Activated B cell treated with CpG ODN at 0.5 μM for 24 hours (primary cell): ENCODE results near the gene CHST12. TPM values are rescaled to one million over a fixed set of nuclear protein-coding genes. Genes with fewer than 3 reads are reported as not detected.
"Not testable (repeated sequence)": the region's sequence is repeated elsewhere in the genome, so short reads cannot be mapped to it uniquely, and the experiment has no call there.

Experiments
- ATAC-seq: fragments of 200-7000 bp; cut with Tn5 transposase; one replicate; pipeline ENCODE4 v1.10.0; 2021; ENCODE audit warnings: low read depth, mild to moderate bottlenecking, moderate library complexity
- CTCF ChIA-PET: fragments of 350-600 bp; sonication (Branson Sonifier 250); formaldehyde crosslinking; loops from one replicate; lab custom pipeline; 2021; ENCODE audit warnings: antibody characterized with exemption; lab: Charles Lee
- POLR2A ChIA-PET: fragments of 350-600 bp; sonication (Branson Sonifier 250); formaldehyde crosslinking; loops from one replicate; lab custom pipeline; 2021; ENCODE audit warnings: antibody characterized with exemption; lab: Charles Lee
- DNase-seq: peaks from one replicate; pipeline ENCODE4 v3.0.0; 2022
- H3K27ac Mint-ChIP-seq: one replicate; pipeline ENCODE4 v1.8.0; 2020; ENCODE audit warnings: mixed read lengths
- H3K27me3 Mint-ChIP-seq: one replicate; pipeline ENCODE4 v1.8.0; 2021; ENCODE audit warnings: mixed read lengths
- H3K36me3 Mint-ChIP-seq: one replicate; pipeline ENCODE4 v1.8.0; 2021; ENCODE audit warnings: low read depth, mixed read lengths
- H3K4me1 Mint-ChIP-seq: one replicate; pipeline ENCODE4 v1.8.0; 2021; ENCODE audit warnings: mixed read lengths
- H3K4me3 Mint-ChIP-seq: one replicate; pipeline ENCODE4 v1.8.0; 2020; ENCODE audit warnings: mild to moderate bottlenecking, mixed read lengths
- H3K9me3 Mint-ChIP-seq: one replicate; pipeline ENCODE4 v1.8.0; 2020; ENCODE audit warnings: mixed read lengths
- CTCF ChIP-seq: fragments of 200-600 bp; IDR thresholded peaks from one replicate; pipeline ENCODE4 v1.8.0; 2022; ENCODE audit warnings: antibody characterized with exemption, mild to moderate bottlenecking
- intact Hi-C: fragments of 100-400 bp; cut with micrococcal nuclease; formaldehyde crosslinking; loops from one replicate; pipeline ENCODE4 v1.15.1; 2024
- total RNA-seq: library from RNA; stranded (reverse); gene quantifications from 2 replicates; pipeline ENCODE4 v1.2.3, GENCODE V29; 2022

CHST12 gene
- total RNA-seq, 1 donor from 2014 or later, result 14.4 TPM

- Mint-ChIP-seq H3K27me3 (no peaks in the 10 kb centered on the region), H3K27ac (no peak overlapping the region), H3K4me3 (no peak overlapping the region), H3K4me1 (peaks cover 2% of the 10 kb centered on the region), H3K9me3 (no peaks in the 10 kb centered on the region), H3K36me3 (no peaks in the 10 kb centered on the region)
- TF ChIP-seq CTCF, result no peak
- intact Hi-C loops, result no loop called here
- ATAC-seq (no peak), DNase-seq (no peak)
- CTCF ChIA-PET, result interaction anchor here (1.2 kb wide), 1 partner anchor 10 kb away, joined by 3 read pairs; no protein-coding TSS in a partner anchor
- POLR2A ChIA-PET, result no interaction called here
Measured at GRCh38 chr7:2461268-2462026, 58.0 kb downstream of the CHST12 start.

GRCh38 chr7:2462731-2463130 lies 59.3 kb downstream of the CHST12 start:
- H3K9me3 Mint-ChIP-seq, result no peaks in the 10 kb centered on the region
- ATAC-seq (no peak), DNase-seq (no peak)
- ChIA-PET CTCF (no interaction called here), POLR2A (no interaction called here)
- intact Hi-C loops, result no loop called here
- H3K36me3 Mint-ChIP-seq, result no peaks in the 10 kb centered on the region
- no peak for TF ChIP-seq CTCF
- H3K27ac Mint-ChIP-seq, result no peak overlapping the region
- H3K4me3 Mint-ChIP-seq, result no peak overlapping the region
- no peaks in the 10 kb centered on the region for H3K27me3 Mint-ChIP-seq
- H3K4me1 Mint-ChIP-seq, result peaks cover 2% of the 10 kb centered on the region

- H3K4me3 Mint-ChIP-seq, result no peak overlapping the region
- POLR2A ChIA-PET, result interaction anchor here (0.6 kb wide), 1 partner anchor 65 kb away, joined by 3 read pairs; no protein-coding TSS in a partner anchor
- H3K4me1 Mint-ChIP-seq, result peaks cover 5% of the 10 kb centered on the region
- no peak for TF ChIP-seq CTCF
- peaks cover 4% of the 10 kb centered on the region for H3K27me3 Mint-ChIP-seq
- intact Hi-C loops, result no loop called here
- DNase-seq (no peak), ATAC-seq (no peak)
- H3K36me3 Mint-ChIP-seq, result no peaks in the 10 kb centered on the region
- CTCF ChIA-PET, result no interaction called here
- no peak overlapping the region for H3K27ac Mint-ChIP-seq
- no peaks in the 10 kb centered on the region for H3K9me3 Mint-ChIP-seq
Measured at GRCh38 chr7:2465928-2466327, 62.5 kb downstream of the CHST12 start.

- no peak overlapping the region for H3K27ac Mint-ChIP-seq
- no peak for TF ChIP-seq CTCF
- ChIA-PET CTCF (no interaction called here), POLR2A (interaction anchor here (0.6 kb wide), 2 partner anchors 64 to 741 kb away, joined by 3 read pairs; no protein-coding TSS in a partner anchor)
- no peaks in the 10 kb centered on the region for H3K36me3 Mint-ChIP-seq
- peaks cover 4% of the 10 kb centered on the region for H3K27me3 Mint-ChIP-seq
- H3K4me1 Mint-ChIP-seq, result peaks cover 5% of the 10 kb centered on the region
- H3K4me3 Mint-ChIP-seq, result no peak overlapping the region
- ATAC-seq (no peak), DNase-seq (no peak)
- H3K9me3 Mint-ChIP-seq, result no peaks in the 10 kb centered on the region
- intact Hi-C loops, result no loop called here
Measured at GRCh38 chr7:2466675-2467074, 63.3 kb downstream of the CHST12 start.

- peaks cover 5% of the 10 kb centered on the region for H3K4me1 Mint-ChIP-seq
- intact Hi-C loops, result no loop called here
- ChIA-PET POLR2A (interaction anchor here (1.0 kb wide), 2 partner anchors 17 to 163 kb away, joined by 4 to 5 read pairs; no protein-coding TSS in a partner anchor), CTCF (interaction anchor here (0.6 to 3.6 kb wide), 10 partner anchors 15 to 889 kb away, joined by 3 to 51 read pairs (median 5); no protein-coding TSS in a partner anchor)
- no peaks in the 10 kb centered on the region for H3K36me3 Mint-ChIP-seq
- H3K9me3 Mint-ChIP-seq, result no peaks in the 10 kb centered on the region
- no peak for DNase-seq
- H3K4me3 Mint-ChIP-seq, result no peak overlapping the region
- H3K27me3 Mint-ChIP-seq, result peaks cover 4% of the 10 kb centered on the region
- no peak for ATAC-seq
- H3K27ac Mint-ChIP-seq, result no peak overlapping the region
- no peak for TF ChIP-seq CTCF
Measured at GRCh38 chr7:2468227-2468626, 64.8 kb downstream of the CHST12 start.

- not testable (repeated sequence) for H3K4me1 Mint-ChIP-seq, ATAC-seq, H3K27ac Mint-ChIP-seq, H3K36me3 Mint-ChIP-seq, H3K27me3 Mint-ChIP-seq, DNase-seq, H3K9me3 Mint-ChIP-seq, H3K4me3 Mint-ChIP-seq
- POLR2A ChIA-PET, result interaction anchor here (1.0 kb wide), 2 partner anchors 18 to 162 kb away, joined by 4 to 5 read pairs; no protein-coding TSS in a partner anchor
- CTCF ChIA-PET, result interaction anchor here (0.5 to 3.6 kb wide), 14 partner anchors 10 to 321 kb away, joined by 3 to 51 read pairs (median 4); no protein-coding TSS in a partner anchor
- intact Hi-C loops, result loop anchor here (1.0 kb wide), 1 partner anchor 18 kb away; no protein-coding TSS in a partner anchor
Measured at GRCh38 chr7:2469460-2470203, 66.2 kb downstream of the CHST12 start.
